ENCODE results near the gene RRAS.

RRAS gene

GRCh38 chr19:49667473-49667872 lies 27.5 kb upstream of the RRAS start:
- peaks cover 44% of the 10 kb centered on the region for H3K79me2 ChIP-seq (ENCODE audit: insufficient read depth, low read length)
- no peak overlapping the region for H2AFZ ChIP-seq (ENCODE audit: low read depth, low read length, severe bottlenecking)
- no peaks in the 10 kb centered on the region for H3K27me3 ChIP-seq (ENCODE audit: low read length)
- H3K9me3 ChIP-seq (ENCODE audit: insufficient read depth, low read length) = no peaks in the 10 kb centered on the region
- H3K4me2 ChIP-seq (ENCODE audit: low read depth, low read length, poor library complexity, severe bottlenecking) = peak overlapping the region; percentile 96
- TF ChIP-seq CTCF (IDR thresholded peaks at IDR 0.05; ENCODE audit: insufficient read depth, low read length, poor library complexity, severe bottlenecking) = no peak
- peaks cover 7% of the 10 kb centered on the region; the same call in 1 of the 2 replicates for H3F3A ChIP-seq (ENCODE audit: insufficient read depth)
- no peaks in the 10 kb centered on the region for H3K36me3 ChIP-seq (ENCODE audit: low read length)
- H3K9ac ChIP-seq (ENCODE audit: low read length) = peak overlapping the region; percentile 90
- no peaks in the 10 kb centered on the region for H4K20me1 ChIP-seq (ENCODE audit: low read depth, low read length)
- no peak overlapping the region for H3K27ac ChIP-seq (ENCODE audit: low read depth, low read length)
- peak overlapping the region; percentile 27 for H3K4me3 ChIP-seq (ENCODE audit: insufficient read depth, low read length, poor library complexity, severe bottlenecking)
- H3K9me2 ChIP-seq (replicated peaks; ENCODE audit: insufficient read depth, low read length) = no peaks in the 10 kb centered on the region

- Histone ChIP-seq H3K4me2 (ENCODE audit: low read depth, low read length, poor library complexity, severe bottlenecking) (peak overlapping the region; percentile 96), H3K4me3 (ENCODE audit: insufficient read depth, low read length, poor library complexity, severe bottlenecking) (peak overlapping the region; percentile 96), H3K9ac (ENCODE audit: low read length) (peak overlapping the region; percentile 90), H3K27ac (ENCODE audit: low read depth, low read length) (peak overlapping the region; percentile 90), H3K27me3 (ENCODE audit: low read length) (no peaks in the 10 kb centered on the region), H3K9me2 (replicated peaks; ENCODE audit: insufficient read depth, low read length) (no peaks in the 10 kb centered on the region), H3K79me2 (ENCODE audit: insufficient read depth, low read length) (peaks cover 44% of the 10 kb centered on the region), H3F3A (ENCODE audit: insufficient read depth) (no peaks in the 10 kb centered on the region), H2AFZ (ENCODE audit: low read depth, low read length, severe bottlenecking) (no peak overlapping the region), H3K36me3 (ENCODE audit: low read length) (no peaks in the 10 kb centered on the region), H3K9me3 (ENCODE audit: insufficient read depth, low read length) (no peaks in the 10 kb centered on the region), H4K20me1 (ENCODE audit: low read depth, low read length) (no peaks in the 10 kb centered on the region)
- TF ChIP-seq CTCF (IDR thresholded peaks at IDR 0.05; ENCODE audit: insufficient read depth, low read length, poor library complexity, severe bottlenecking) = no peak
- TF ChIP-seq EZH2phosphoT487 (conservative IDR thresholded peaks at IDR 0.05; ENCODE audit: low read length) = no peak
Measured at GRCh38 chr19:49666120-49666444, 26.1 kb upstream of the RRAS start.

GRCh38 chr19:49665351-49666119 lies 25.6 kb upstream of the RRAS start, which contains the start of the genes BCL2L12 and IRF3:
Gene BCL2L12, plus strand, starts transcription at chr19:49665933. Its CDS starts 760 bp downstream, at chr19:49666693.
Gene IRF3, minus strand, starts transcription at chr19:49665857. Its CDS starts 1,019 bp downstream, at chr19:49664838.
- peaks cover 44% of the 10 kb centered on the region for H3K79me2 ChIP-seq (ENCODE audit: insufficient read depth, low read length)
- TF ChIP-seq CTCF (IDR thresholded peaks at IDR 0.05; ENCODE audit: insufficient read depth, low read length, poor library complexity, severe bottlenecking) = no peak
- TF ChIP-seq EZH2phosphoT487 (conservative IDR thresholded peaks at IDR 0.05; ENCODE audit: low read length) = no peak
- no peaks in the 10 kb centered on the region for H3K9me3 ChIP-seq (ENCODE audit: insufficient read depth, low read length)
- H3K27ac ChIP-seq (ENCODE audit: low read depth, low read length) = peak within 1 kb of the TSS; percentile 90
- no peaks in the 10 kb centered on the region for H3F3A ChIP-seq (ENCODE audit: insufficient read depth)
- peak within 1 kb of the TSS; percentile 50 for H2AFZ ChIP-seq (ENCODE audit: low read depth, low read length, severe bottlenecking)
- peak within 1 kb of the TSS; percentile 96 for H3K4me2 ChIP-seq (ENCODE audit: low read depth, low read length, poor library complexity, severe bottlenecking)
- peak within 1 kb of the TSS; percentile 90 for H3K9ac ChIP-seq (ENCODE audit: low read length)
- no peaks in the 10 kb centered on the region for H3K27me3 ChIP-seq (ENCODE audit: low read length)
- no peaks in the 10 kb centered on the region for H4K20me1 ChIP-seq (ENCODE audit: low read depth, low read length)
- H3K9me2 ChIP-seq (replicated peaks; ENCODE audit: insufficient read depth, low read length) = no peaks in the 10 kb centered on the region
- no peaks in the 10 kb centered on the region for H3K36me3 ChIP-seq (ENCODE audit: low read length)
- peak within 1 kb of the TSS; percentile 96 for H3K4me3 ChIP-seq (ENCODE audit: insufficient read depth, low read length, poor library complexity, severe bottlenecking)

Data from SU-DHL-6 (cell line).